GM21723 (cell line): ENCODE data around the gene TPP1.
A peak's percentile ranks its signal among the peaks of the same experiment; 100 is the strongest.

ENCODE experiments used
- ATAC-seq: cut with Tn5 transposase; IDR thresholded peaks from one replicate; pipeline ENCODE4 v1.9.1; 2021; ENCODE audit warnings: mild to moderate bottlenecking, moderate library complexity; ENCODE audit not compliant: unreplicated experiment

The TPP1 gene

GRCh38 chr11:6612213-6613041 lies 6.8 kb downstream of the TPP1 start, which contains the start of gene TAF10:
Gene TAF10, minus strand, starts transcription at chr11:6612216. Its CDS starts 27 bp downstream, at chr11:6612189.
- peak; percentile 90 for ATAC-seq

GRCh38 chr11:6611963-6612212 lies 7.3 kb downstream of the TPP1 start:
- no peak for ATAC-seq

DNA sequence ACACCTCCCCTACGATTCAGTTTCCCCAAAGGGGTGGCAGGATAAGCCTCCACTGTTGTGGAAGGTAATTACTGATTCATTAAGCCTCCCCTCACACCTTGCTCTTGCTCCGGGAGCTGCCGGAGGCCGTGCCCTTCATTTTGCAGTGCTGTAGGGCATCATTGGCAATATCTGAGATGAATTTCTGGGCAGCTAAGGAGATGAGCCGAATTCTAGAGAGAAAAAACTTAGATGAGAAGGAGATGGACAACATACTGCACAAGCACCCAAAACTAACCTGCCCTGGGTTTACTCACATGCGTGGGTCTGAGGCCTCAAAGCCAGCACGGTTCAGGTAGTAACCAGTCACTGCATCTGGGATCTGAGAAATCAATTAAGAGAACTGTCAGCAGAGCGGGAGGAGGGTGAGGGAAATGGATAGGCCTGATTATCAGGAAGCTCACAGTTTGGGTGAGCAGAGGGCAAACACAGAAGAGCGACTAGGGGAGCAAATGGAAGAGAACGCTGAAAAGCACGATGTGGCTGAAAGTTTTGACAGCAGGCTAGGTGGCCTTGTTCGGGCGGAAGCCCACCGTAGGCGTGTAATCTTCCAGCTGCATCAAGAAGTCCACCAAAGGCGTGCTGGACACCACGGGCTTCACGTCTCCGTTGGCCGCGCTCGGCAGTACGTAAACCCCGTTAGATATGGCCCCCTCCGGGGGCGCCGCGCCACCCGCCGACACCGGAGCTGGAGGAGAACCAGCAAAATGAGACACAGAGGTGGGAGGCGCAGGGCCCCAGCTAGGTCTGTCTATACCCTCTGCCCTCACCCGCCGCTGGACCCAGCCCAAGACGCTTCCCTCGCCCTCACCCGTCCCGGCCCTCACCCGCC lies 7.9 kb downstream of the TPP1 start:
- ATAC-seq: peak; percentile 8

DNA sequence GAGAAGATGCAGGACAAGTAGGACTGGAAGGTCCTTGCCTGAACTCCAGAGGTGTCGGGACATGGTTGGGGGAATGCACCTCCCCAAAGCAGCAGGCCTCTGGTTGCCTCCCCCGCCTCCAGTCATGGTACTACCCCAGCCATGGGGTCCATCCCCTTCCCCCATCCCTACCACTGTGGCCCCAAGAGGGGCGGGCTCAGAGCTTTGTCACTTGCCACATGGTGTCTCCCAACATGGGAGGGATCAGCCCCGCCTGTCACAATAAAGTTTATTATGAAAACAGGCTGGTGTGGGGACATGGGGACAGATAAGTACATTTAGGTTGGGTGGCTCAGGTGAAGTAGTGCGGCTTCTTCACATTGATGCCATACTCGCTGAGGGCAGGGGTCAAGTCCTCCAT lies 8.6 kb downstream of the TPP1 start:
- ATAC-seq: no peak

DNA sequence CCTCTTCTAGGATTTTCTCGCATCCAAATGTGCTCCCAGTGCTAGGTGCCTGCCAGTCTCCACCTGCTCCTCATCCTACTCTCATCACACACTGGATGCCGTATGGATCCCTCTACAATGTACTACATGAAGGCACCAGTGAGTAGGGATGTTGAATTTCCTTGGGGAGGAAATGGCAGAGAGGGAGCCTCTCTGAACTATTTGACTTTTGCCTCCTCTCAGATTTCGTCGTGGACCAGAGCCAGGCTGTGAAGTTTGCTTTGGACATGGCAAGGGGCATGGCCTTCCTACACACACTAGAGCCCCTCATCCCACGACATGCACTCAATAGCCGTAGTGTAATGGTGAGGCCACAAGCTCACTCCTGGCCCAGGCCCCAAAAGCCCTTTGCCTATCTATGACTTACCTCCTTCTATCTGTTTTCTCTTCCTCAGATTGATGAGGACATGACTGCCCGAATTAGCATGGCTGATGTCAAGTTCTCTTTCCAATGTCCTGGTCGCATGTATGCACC lies 9.7 kb downstream of the TPP1 start:
- ATAC-seq: no peak

- ATAC-seq: no peak
Measured at GRCh38 chr11:6608726-6609501, 10.3 kb downstream of the TPP1 start.

GRCh38 chr11:6608011-6608410 lies 11.2 kb downstream of the TPP1 start:
- ATAC-seq: no peak

- ATAC-seq: no peak
Measured at GRCh38 chr11:6607190-6607795, 11.9 kb downstream of the TPP1 start.

GRCh38 chr11:6606471-6607189 lies 12.6 kb downstream of the TPP1 start:
- ATAC-seq: peak; percentile 49

DNA sequence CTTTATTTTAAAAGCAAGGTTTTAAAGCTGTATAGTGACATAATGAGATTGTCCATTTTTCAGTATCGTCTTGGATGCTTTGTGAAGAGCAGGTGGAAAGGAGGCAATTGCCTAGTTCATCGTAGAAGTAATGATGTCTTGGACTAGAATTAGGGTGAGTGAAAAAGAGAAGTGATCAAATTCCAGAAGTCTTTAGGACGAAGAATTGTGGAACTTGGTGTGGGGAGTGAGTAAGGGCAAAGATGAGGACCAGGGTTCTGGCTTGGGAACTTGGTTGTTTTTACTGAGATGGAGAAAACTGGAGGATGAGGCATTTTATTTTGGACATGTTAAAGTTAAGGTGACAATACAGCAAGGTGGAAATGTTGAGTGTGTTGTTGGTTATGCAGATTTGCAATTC lies 14.4 kb downstream of the TPP1 start:
- ATAC-seq: no peak

GRCh38 chr11:6604081-6604626 lies 15.1 kb downstream of the TPP1 start:
- peak; percentile 43 for ATAC-seq

DNA sequence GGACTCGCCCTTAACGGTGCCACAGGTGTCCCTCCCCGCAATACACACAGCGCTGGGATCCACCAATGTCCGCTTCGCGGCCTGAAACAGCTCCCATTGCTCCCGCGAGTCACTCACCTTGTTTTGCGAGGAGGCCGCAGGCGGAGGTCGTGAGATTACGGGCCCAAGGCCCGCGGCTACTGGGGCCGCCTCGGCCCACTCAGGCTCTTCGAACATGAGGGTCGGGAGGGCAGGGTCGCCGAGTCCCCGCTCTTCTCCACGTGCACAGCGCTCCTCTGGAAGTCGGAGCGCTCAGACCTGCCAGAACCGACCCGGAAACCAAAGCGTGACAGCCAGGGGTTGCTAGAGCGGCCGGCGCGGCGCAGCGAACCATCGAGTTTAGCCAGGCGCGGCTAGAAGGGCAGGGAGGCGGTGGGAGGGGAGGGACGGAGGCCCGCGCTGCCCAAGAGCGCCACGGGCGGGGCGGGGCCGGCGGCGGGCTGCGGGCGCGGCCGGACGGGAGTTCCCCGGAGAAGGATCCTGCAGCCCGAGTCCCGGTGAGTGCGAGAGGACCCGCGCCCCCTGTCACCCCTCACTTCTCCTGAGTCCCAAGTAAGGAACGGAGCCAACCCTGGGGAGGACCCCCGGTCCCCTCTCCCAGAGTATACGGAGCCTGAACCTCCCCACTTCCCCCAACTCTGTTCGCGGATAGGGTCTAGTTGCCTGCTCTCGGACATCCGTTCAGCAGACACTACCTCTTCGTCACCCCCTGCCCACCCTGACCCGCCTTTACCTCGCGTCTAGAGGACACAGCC lies 15.7 kb downstream of the TPP1 start, which contains the start of the genes ILK and RRP8:
ILK (plus strand) TSS at position 488 of the 794 bp plus-strand sequence. CDS start 498 bp downstream, outside the sequence.
RRP8 (minus strand) TSS at position 330 of the 794 bp plus-strand sequence; CDS start at position 216, 114 bp downstream.
- ATAC-seq: peak; percentile 68

DNA sequence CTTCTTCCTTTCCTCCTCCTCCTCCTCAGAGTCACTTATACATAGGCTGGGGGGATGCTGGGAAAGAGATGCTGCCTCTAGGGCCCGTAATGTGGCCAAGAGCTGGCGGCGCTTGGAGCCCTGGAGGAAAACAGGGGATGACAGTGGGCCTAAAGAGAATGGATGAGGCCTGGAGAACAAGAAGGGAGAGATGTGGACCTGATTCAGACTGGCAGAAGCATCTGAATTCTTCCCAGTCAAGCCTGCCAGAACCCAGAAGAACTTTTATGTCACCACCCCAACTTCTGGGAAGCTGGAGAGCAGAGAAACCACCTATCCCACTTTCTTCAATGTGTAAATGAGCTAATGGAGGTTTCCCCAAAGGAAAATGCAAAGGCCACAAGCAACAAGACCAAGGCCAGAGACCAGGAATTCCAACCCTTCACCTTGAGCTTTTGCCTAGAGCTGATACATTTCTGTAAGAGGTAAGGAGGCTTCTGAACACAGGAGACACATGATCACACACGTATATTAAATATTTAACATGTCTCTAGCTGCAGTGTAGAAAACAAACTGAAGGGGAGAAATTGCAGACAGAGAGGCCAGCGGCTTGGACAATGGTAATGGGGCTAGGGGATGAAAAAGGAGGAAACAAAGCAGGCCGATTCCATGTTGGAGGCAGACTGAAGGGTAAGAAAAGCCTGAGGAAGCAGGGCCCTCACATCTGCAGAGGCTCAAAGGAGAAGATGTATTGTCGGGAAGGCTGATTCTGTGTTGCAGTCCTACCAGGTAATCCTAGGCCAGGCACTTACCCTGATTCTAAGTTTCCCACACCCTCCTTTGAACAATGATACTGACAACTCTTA lies 16.9 kb downstream of the TPP1 start:
- no peak for ATAC-seq

GRCh38 chr11:6601041-6601461 lies 18.2 kb downstream of the TPP1 start:
- ATAC-seq: no peak

- no peak for ATAC-seq
Measured at GRCh38 chr11:6599881-6600390, 19.3 kb downstream of the TPP1 start.

- no peak for ATAC-seq
Measured at GRCh38 chr11:6599449-6599848, 19.8 kb downstream of the TPP1 start.

DNA sequence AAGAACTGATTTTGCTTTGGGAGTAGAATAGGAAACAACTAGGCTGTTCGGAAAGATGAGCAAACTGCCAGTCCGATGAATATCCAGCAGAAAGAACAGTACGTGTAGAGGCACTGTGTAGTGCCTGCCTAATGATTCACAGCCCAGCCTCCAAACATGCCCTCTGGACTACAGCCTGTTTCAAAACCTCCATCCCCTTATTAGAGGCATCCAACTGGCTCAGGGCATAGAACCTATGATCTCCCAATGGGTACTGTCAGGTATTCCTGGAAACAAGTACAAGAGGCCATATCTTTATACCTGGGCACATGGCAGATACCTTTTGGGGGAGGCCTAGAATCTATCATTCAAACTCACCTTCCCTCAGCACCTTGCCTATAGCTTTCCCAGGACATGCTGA lies 20.7 kb downstream of the TPP1 start:
- ATAC-seq: no peak
